Eye (tissue), 1 donor: Measurements from ENCODE around the gene NRCAM.
"Not testable (repeated sequence)": the region's sequence is repeated elsewhere in the genome, so short reads cannot be mapped to it uniquely, and the experiment has no call there.

Experiments used
- DNase-seq: peaks from one replicate; pipeline ENCODE4 v3.0.0-alpha.2; 2015

NRCAM gene

GRCh38 chr7:108393097-108393496 is 63.1 kb downstream of the NRCAM start:
- not testable (repeated sequence) for DNase-seq

- DNase-seq: not testable (repeated sequence)
Observed at GRCh38 chr7:108387686-108388085, 68.5 kb downstream of the NRCAM start.

- peak; percentile 87 for DNase-seq
Observed at GRCh38 chr7:108385834-108386422, 70.3 kb downstream of the NRCAM start.

GRCh38 chr7:108384716-108385483 is 71.3 kb downstream of the NRCAM start:
- DNase-seq: no peak

- DNase-seq: no peak
Observed at GRCh38 chr7:108382932-108383331, 73.3 kb downstream of the NRCAM start.

GRCh38 chr7:108380517-108380916 is 75.7 kb downstream of the NRCAM start:
- DNase-seq: no peak

- DNase-seq: no peak
Observed at GRCh38 chr7:108376206-108376605, 80.0 kb downstream of the NRCAM start.

GRCh38 chr7:108375668-108376067 is 80.6 kb downstream of the NRCAM start:
- DNase-seq: no peak

- DNase-seq: no peak
Observed at GRCh38 chr7:108374899-108375298, 81.3 kb downstream of the NRCAM start.

GRCh38 chr7:108372618-108373017 is 83.6 kb downstream of the NRCAM start:
- DNase-seq: no peak

GRCh38 chr7:108370616-108371015 is 85.6 kb downstream of the NRCAM start:
- DNase-seq: no peak

GRCh38 chr7:108368466-108368865 is 87.8 kb downstream of the NRCAM start:
- DNase-seq: no peak

- no peak for DNase-seq
Observed at GRCh38 chr7:108367946-108368345, 88.3 kb downstream of the NRCAM start.

GRCh38 chr7:108367314-108367713 is 88.9 kb downstream of the NRCAM start:
- DNase-seq: no peak

GRCh38 chr7:108363659-108364058 is 92.6 kb downstream of the NRCAM start:
- no peak for DNase-seq

- DNase-seq: no peak
Observed at GRCh38 chr7:108360058-108360800, 96.0 kb downstream of the NRCAM start.

GRCh38 chr7:108358553-108358952 is 97.7 kb downstream of the NRCAM start:
- peak; percentile 87 for DNase-seq

GRCh38 chr7:108351729-108352131 is 104.5 kb downstream of the NRCAM start:
- DNase-seq: peak; percentile 58

GRCh38 chr7:108348913-108349312 is 107.3 kb downstream of the NRCAM start:
- DNase-seq: no peak

GRCh38 chr7:108347616-108348015 is 108.6 kb downstream of the NRCAM start:
- peak; percentile 67 for DNase-seq

- peak; percentile 50 for DNase-seq
Observed at GRCh38 chr7:108345710-108346336, 110.4 kb downstream of the NRCAM start.

GRCh38 chr7:108340856-108341411 is 115.3 kb downstream of the NRCAM start:
- DNase-seq: no peak

GRCh38 chr7:108340406-108340805 is 115.8 kb downstream of the NRCAM start:
- DNase-seq: not testable (repeated sequence)
